ENCODE results near the gene UMAD1. TPM values are rescaled to one million over a fixed set of nuclear protein-coding genes. Genes with fewer than 3 reads are reported as not detected.
"Not testable (repeated sequence)": the region's sequence is repeated elsewhere in the genome, so short reads cannot be mapped to it uniquely, and the experiment has no call there.

The UMAD1 gene
- total RNA-seq, 1 donor from 2014 or later = 16.4 TPM

- no peak overlapping the region for H3K4me3 ChIP-seq
- no peaks in the 10 kb centered on the region for H3K4me1 ChIP-seq
- H3K9me3 ChIP-seq (replicated peaks) = no peaks in the 10 kb centered on the region
- DNase-seq = no peak
- H3K36me3 ChIP-seq = peaks cover 9% of the 10 kb centered on the region
- intact Hi-C loops (cut with micrococcal nuclease) = no loop called here
- no peak for TF ChIP-seq CTCF (IDR thresholded peaks at IDR 0.05; ENCODE audit: borderline replicate concordance)
- H3K27ac ChIP-seq (replicated peaks) = no peak overlapping the region
- no peaks in the 10 kb centered on the region for H3K27me3 ChIP-seq (ENCODE audit: low read depth)
Measured at GRCh38 chr7:7798510-7798909, 158.0 kb downstream of the UMAD1 start.

- no peak for DNase-seq
- intact Hi-C loops (cut with micrococcal nuclease) = no loop called here
- Histone ChIP-seq H3K4me3 (no peak overlapping the region), H3K27ac (replicated peaks) (no peak overlapping the region), H3K9me3 (replicated peaks) (no peaks in the 10 kb centered on the region), H3K36me3 (peaks cover 11% of the 10 kb centered on the region), H3K27me3 (ENCODE audit: low read depth) (no peaks in the 10 kb centered on the region), H3K4me1 (no peaks in the 10 kb centered on the region)
- no peak for TF ChIP-seq CTCF (IDR thresholded peaks at IDR 0.05; ENCODE audit: borderline replicate concordance)
Measured at GRCh38 chr7:7799138-7799537, 158.6 kb downstream of the UMAD1 start.

- Histone ChIP-seq H3K27me3 (ENCODE audit: low read depth) (no peaks in the 10 kb centered on the region), H3K4me1 (no peaks in the 10 kb centered on the region), H3K9me3 (replicated peaks) (no peaks in the 10 kb centered on the region), H3K27ac (replicated peaks) (no peak overlapping the region), H3K36me3 (peaks cover 9% of the 10 kb centered on the region), H3K4me3 (no peak overlapping the region)
- no peak for TF ChIP-seq CTCF (IDR thresholded peaks at IDR 0.05; ENCODE audit: borderline replicate concordance)
- no peak for DNase-seq
- intact Hi-C loops (cut with micrococcal nuclease) = no loop called here
Measured at GRCh38 chr7:7802531-7802930, 162.0 kb downstream of the UMAD1 start.

DNA sequence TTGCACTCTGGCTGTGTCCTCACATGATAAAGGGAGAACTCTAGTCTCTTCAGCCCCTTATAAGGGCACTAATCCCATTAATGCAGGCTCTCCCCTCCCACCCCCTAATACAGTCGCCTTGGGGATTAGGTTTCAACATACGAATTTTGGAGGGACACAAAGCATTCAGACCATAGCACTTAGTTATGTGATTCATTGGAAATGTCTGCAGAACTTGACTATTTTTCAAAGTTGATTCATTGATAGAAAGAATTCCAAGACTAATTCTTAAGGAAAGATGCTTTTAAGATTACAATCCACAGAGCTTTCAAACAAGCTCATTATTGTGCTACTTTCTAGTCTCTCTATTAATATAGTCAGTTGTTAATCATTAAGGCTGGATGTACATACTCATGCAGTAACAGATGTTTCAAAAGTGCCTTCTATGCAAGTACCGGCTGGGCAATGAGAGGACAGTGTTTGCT lies 163.2 kb downstream of the UMAD1 start:
- DNase-seq = no peak
- no peaks in the 10 kb centered on the region for H3K4me1 ChIP-seq
- H3K27me3 ChIP-seq (ENCODE audit: low read depth) = no peaks in the 10 kb centered on the region
- H3K9me3 ChIP-seq (replicated peaks) = no peaks in the 10 kb centered on the region
- no peak for TF ChIP-seq CTCF (IDR thresholded peaks at IDR 0.05; ENCODE audit: borderline replicate concordance)
- H3K27ac ChIP-seq (replicated peaks) = no peak overlapping the region
- H3K36me3 ChIP-seq = peaks cover 9% of the 10 kb centered on the region
- no peak overlapping the region for H3K4me3 ChIP-seq
- intact Hi-C loops (cut with micrococcal nuclease) = no loop called here

GRCh38 chr7:7804822-7805221 lies 164.3 kb downstream of the UMAD1 start:
- H3K4me3 ChIP-seq; intact Hi-C loops (cut with micrococcal nuclease); H3K4me1 ChIP-seq; DNase-seq; H3K9me3 ChIP-seq (replicated peaks); H3K27ac ChIP-seq (replicated peaks); H3K27me3 ChIP-seq (ENCODE audit: low read depth); H3K36me3 ChIP-seq: not testable (repeated sequence)

DNA sequence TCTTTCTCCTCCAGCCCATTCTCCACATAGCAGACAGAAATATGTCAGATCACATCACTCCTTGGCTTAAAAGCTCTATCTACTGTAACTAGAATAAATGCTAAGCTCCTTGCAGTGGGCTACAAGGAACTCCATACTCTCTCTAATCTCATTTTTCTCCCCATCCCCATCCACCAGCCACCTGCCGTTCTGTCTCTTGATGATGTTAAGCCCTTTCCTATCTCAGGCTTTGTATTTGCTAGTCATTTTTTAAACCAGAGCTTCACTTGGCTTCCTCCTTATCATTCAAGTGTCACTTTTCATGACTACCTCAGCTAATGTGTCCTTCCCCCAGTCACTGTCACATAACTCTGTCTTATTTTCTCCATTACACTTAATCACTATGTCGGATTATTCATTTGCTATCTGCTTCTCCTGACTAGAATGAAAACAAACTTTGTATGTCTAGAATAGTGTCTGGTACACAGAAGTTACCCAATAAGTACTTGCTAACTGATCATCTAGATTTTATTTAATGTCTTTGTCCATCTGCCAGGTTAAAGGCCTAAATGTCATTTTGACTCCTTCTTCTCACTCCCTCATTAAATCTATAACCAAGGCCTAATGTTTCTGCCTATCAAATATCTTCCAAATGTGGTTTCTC lies 165.1 kb downstream of the UMAD1 start:
- Histone ChIP-seq H3K9me3 (replicated peaks) (no peaks in the 10 kb centered on the region), H3K27ac (replicated peaks) (no peak overlapping the region), H3K36me3 (peaks cover 9% of the 10 kb centered on the region), H3K4me3 (no peak overlapping the region), H3K27me3 (ENCODE audit: low read depth) (no peaks in the 10 kb centered on the region), H3K4me1 (no peaks in the 10 kb centered on the region)
- DNase-seq = no peak
- intact Hi-C loops (cut with micrococcal nuclease) = no loop called here
- no peak for TF ChIP-seq CTCF (IDR thresholded peaks at IDR 0.05; ENCODE audit: borderline replicate concordance)
